ENCODE results near the gene PPP1R3G. TPM values are rescaled to one million over a fixed set of nuclear protein-coding genes. Genes with fewer than 3 reads are reported as not detected.

The PPP1R3G gene
- total RNA-seq (10 to 100 TPM in 3 of 10 donors, 1 to 10 TPM in 7; 6.3 to 12.2 (median 9.2) TPM), polyA plus RNA-seq (1 to 10 TPM; 3.8 to 5.5 TPM)
- long read RNA-seq, donor 1, full-length matches to known transcripts = 93 of 93 reads
- long read RNA-seq, donor 1, partial matches to known transcripts = 0 of 93 reads
- long read RNA-seq, donor 1, other reads (novel, unspliced or antisense) = 0 of 93 reads
- long read RNA-seq, donor 2, full-length matches to known transcripts = 121 of 121 reads
- long read RNA-seq, donor 2, partial matches to known transcripts = 0 of 121 reads
- long read RNA-seq, donor 2, other reads (novel, unspliced or antisense) = 0 of 121 reads
- long read RNA-seq, donor 3, full-length matches to known transcripts = 73 of 73 reads
- long read RNA-seq, donor 3, partial matches to known transcripts = 0 of 73 reads
- long read RNA-seq, donor 3, other reads (novel, unspliced or antisense) = 0 of 73 reads

- WGBS, 2 donors = 0 to 1% methylated on average over 81 to 82 of the region's 83 CpGs
- peak in 1 of 9 donors; percentile 18 for TF ChIP-seq CTCF (IDR thresholded peaks at IDR 0.05)
- peak; percentile 65 to 67 for DNase-seq
Measured at GRCh38 chr6:5084781-5085647, at the start of gene PPP1R3G. Gene PPP1R3G, plus strand, starts transcription at chr6:5085341. Its CDS starts 145 bp downstream, at chr6:5085486.

GRCh38 chr6:5036269-5036668, 48.9 kb upstream of the PPP1R3G start:
- no peaks in the 10 kb centered on the region for H3K36me3 ChIP-seq
- peaks cover 0 to 10% (median 0%) of the 10 kb centered on the region in 9 donors for H3K4me1 ChIP-seq
- intact Hi-C loops (cut with DNase I) = no loop called here
- no peak for TF ChIP-seq CTCF (IDR thresholded peaks at IDR 0.05)
- no peaks in the 10 kb centered on the region for H3K9me3 ChIP-seq
- H3K4me3 ChIP-seq = no peak overlapping the region
- 78 to 84% methylated on average over 8 of the region's 8 CpGs for WGBS, 2 donors
- DNase-seq = no peak
- H3K27ac ChIP-seq = no peak overlapping the region
- no peaks in the 10 kb centered on the region for H3K27me3 ChIP-seq
- no peak for ATAC-seq

More at GRCh38 chr6:5084781-5085647, at the start of gene PPP1R3G:
- ATAC-seq = peak; percentile 65 to 81 (median 76)
- intact Hi-C loops (cut with DNase I) = loop anchor here in 2 of 10 donors (2.0 to 5.0 kb wide), 2 partner anchors 30 to 32 kb away; no protein-coding TSS in a partner anchor
- H3K9me3 ChIP-seq = no peaks in the 10 kb centered on the region
- H3K27me3 ChIP-seq = peaks cover 0 to 30% (median 0%) of the 10 kb centered on the region in 7 donors
- H3K36me3 ChIP-seq = no peaks in the 10 kb centered on the region
- peaks cover 7 to 41% (median 19%) of the 10 kb centered on the region in 9 donors for H3K4me1 ChIP-seq
- peak within 1 kb of the TSS; percentile 64 to 78 (median 68) for H3K4me3 ChIP-seq
- H3K27ac ChIP-seq = peak within 1 kb of the TSS; percentile 82 to 95 (median 88)

- DNase-seq = no peak
- Histone ChIP-seq H3K27me3 (no peaks in the 10 kb centered on the region), H3K9me3 (no peaks in the 10 kb centered on the region), H3K4me1 (no peaks in the 10 kb centered on the region), H3K36me3 (no peaks in the 10 kb centered on the region), H3K4me3 (no peak overlapping the region), H3K27ac (no peak overlapping the region)
- no peak for TF ChIP-seq CTCF (IDR thresholded peaks at IDR 0.05)
- WGBS, 2 donors = 43% methylated on average over 2 of the region's 2 CpGs
- ATAC-seq = no peak
- intact Hi-C loops (cut with DNase I) = no loop called here
Measured at GRCh38 chr6:5041955-5042354, 43.2 kb upstream of the PPP1R3G start.

GRCh38 chr6:5042436-5042835, 42.7 kb upstream of the PPP1R3G start:
- 82 to 89% methylated on average over 3 of the region's 3 CpGs for WGBS, 2 donors
- Histone ChIP-seq H3K27me3 (no peaks in the 10 kb centered on the region), H3K9me3 (no peaks in the 10 kb centered on the region), H3K36me3 (no peaks in the 10 kb centered on the region), H3K4me3 (no peak overlapping the region), H3K27ac (no peak overlapping the region), H3K4me1 (no peaks in the 10 kb centered on the region)
- intact Hi-C loops (cut with DNase I) = no loop called here
- DNase-seq = no peak
- ATAC-seq = no peak
- TF ChIP-seq CTCF (IDR thresholded peaks at IDR 0.05) = no peak

All from heart right ventricle (tissue), 16 donors.